ENCODE results near the gene TMEM154.
A peak's percentile ranks its signal among the peaks of the same experiment; 100 is the strongest.

TMEM154 gene

DNA sequence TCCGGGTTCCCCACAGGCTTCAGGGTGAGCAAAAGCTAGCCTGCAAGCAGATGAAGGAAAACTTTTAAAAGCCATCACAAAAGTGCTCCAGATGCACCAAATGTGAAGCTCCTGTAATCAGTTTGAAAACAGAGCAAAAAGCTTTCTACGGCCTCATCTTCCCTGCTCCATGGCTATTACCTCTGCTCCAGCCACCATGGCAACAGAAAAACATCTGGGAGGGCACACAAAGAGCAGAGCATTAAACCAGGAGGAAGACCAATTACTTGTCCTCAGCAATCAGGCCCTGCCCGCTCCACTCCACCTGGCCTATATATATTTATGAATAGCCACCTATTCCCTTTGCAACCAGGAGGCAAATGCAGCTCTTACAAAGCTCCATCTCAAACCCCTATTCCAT is 33.6 kb downstream of the TMEM154 start (continued):
- no peak for TF ChIP-seq CSDC2 (CRISPR knock-in tag; IDR thresholded peaks at IDR 0.05)
- TF ChIP-seq SNAI2 (CRISPR knock-in tag; IDR thresholded peaks at IDR 0.05): no peak

DNA sequence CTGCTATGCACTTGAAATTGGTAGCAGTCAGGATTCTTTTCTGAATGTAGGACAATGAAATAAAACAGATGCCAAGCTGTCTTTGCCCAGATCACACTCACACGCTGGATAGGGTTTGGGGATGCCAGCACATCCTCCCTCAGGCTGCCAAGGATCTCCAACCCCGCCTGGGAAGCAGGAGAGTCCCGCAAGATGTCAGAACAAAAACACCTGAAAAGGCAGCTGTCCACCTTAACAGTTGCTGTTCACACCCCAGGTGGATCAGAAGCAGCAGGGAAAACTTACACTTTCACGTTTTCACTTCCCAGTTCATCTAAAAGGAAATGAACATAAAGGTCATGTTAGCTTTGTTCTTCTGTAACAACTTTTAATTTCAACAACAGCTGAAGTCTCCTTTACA is 35.7 kb downstream of the TMEM154 start:
- TF ChIP-seq PPARA (CRISPR knock-in tag; IDR thresholded peaks at IDR 0.05; ENCODE audit: borderline replicate concordance) (no peak), TOX (CRISPR knock-in tag; IDR thresholded peaks at IDR 0.05; ENCODE audit: borderline replicate concordance) (no peak), ZFP3 (CRISPR knock-in tag; IDR thresholded peaks at IDR 0.05) (no peak)
- TF ChIP-seq, protein P1, sequence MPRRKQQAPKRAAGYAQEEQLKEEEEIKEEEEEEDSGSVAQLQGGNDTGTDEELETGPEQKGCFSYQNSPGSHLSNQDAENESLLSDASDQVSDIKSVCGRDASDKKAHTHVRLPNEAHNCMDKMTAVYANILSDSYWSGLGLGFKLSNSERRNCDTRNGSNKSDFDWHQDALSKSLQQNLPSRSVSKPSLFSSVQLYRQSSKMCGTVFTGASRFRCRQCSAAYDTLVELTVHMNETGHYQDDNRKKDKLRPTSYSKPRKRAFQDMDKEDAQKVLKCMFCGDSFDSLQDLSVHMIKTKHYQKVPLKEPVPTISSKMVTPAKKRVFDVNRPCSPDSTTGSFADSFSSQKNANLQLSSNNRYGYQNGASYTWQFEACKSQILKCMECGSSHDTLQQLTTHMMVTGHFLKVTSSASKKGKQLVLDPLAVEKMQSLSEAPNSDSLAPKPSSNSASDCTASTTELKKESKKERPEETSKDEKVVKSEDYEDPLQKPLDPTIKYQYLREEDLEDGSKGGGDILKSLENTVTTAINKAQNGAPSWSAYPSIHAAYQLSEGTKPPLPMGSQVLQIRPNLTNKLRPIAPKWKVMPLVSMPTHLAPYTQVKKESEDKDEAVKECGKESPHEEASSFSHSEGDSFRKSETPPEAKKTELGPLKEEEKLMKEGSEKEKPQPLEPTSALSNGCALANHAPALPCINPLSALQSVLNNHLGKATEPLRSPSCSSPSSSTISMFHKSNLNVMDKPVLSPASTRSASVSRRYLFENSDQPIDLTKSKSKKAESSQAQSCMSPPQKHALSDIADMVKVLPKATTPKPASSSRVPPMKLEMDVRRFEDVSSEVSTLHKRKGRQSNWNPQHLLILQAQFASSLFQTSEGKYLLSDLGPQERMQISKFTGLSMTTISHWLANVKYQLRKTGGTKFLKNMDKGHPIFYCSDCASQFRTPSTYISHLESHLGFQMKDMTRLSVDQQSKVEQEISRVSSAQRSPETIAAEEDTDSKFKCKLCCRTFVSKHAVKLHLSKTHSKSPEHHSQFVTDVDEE (CRISPR knock-in tag; IDR thresholded peaks at IDR 0.05): no peak
- TF ChIP-seq, protein P2, sequence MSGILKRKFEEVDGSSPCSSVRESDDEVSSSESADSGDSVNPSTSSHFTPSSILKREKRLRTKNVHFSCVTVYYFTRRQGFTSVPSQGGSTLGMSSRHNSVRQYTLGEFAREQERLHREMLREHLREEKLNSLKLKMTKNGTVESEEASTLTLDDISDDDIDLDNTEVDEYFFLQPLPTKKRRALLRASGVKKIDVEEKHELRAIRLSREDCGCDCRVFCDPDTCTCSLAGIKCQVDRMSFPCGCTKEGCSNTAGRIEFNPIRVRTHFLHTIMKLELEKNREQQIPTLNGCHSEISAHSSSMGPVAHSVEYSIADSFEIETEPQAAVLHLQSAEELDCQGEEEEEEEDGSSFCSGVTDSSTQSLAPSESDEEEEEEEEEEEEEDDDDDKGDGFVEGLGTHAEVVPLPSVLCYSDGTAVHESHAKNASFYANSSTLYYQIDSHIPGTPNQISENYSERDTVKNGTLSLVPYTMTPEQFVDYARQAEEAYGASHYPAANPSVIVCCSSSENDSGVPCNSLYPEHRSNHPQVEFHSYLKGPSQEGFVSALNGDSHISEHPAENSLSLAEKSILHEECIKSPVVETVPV (CRISPR knock-in tag; IDR thresholded peaks at IDR 0.05): no peak
- ATAC-seq: peak; percentile 60; the same call in 2 of the 3 replicates

DNA sequence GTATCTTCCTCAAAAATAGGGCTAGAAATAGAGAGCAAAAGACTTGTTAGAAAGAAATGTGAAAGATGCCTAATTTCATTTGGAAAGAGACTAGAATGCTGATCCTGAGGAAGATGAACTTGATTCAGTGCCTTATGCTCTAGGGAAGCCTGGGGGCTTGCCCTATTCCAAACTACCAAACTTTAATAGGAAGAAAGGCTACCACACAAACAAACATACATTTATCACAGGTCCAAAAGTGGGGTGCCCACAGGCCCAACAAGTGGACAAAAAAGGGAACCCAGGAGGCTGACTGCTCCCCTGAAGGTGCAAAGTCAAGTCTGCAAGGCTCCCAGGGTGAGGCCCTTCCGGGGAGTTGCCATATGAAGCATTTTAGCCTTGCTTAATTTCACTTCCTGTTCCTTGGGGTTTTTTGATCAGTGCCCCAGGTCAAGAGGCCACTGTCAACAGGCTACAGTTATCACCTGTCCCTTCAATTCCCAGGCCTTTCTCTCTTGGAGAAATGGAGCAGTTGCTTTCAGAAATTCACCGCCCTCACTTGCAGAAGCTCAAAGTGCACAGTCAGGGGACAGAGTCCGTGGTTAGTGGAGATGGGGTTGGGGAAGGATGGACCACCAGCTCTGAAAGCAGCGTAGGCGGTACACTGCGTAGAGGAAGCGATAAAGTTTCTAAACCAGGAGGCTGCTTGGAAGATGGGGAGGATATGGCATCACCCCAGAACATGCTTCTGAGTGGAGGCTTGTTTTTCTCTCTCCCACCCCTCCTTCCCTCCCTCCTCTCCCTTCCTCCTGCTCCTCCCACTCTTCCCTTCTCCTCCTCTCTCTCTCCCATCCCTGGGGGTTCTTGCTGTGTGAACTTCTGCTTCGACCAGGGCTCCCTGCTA is 36.4 kb downstream of the TMEM154 start:
- TF ChIP-seq, protein P3, sequence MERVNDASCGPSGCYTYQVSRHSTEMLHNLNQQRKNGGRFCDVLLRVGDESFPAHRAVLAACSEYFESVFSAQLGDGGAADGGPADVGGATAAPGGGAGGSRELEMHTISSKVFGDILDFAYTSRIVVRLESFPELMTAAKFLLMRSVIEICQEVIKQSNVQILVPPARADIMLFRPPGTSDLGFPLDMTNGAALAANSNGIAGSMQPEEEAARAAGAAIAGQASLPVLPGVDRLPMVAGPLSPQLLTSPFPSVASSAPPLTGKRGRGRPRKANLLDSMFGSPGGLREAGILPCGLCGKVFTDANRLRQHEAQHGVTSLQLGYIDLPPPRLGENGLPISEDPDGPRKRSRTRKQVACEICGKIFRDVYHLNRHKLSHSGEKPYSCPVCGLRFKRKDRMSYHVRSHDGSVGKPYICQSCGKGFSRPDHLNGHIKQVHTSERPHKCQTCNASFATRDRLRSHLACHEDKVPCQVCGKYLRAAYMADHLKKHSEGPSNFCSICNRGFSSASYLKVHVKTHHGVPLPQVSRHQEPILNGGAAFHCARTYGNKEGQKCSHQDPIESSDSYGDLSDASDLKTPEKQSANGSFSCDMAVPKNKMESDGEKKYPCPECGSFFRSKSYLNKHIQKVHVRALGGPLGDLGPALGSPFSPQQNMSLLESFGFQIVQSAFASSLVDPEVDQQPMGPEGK (CRISPR knock-in tag; IDR thresholded peaks at IDR 0.05; ENCODE audit: borderline replicate concordance): no peak
- TF ChIP-seq, protein P1 (CRISPR knock-in tag; IDR thresholded peaks at IDR 0.05): no peak
- TF ChIP-seq CSDC2 (CRISPR knock-in tag; IDR thresholded peaks at IDR 0.05) (no peak), ZC3H10 (CRISPR knock-in tag; IDR thresholded peaks at IDR 0.05) (no peak), OSR1 (CRISPR knock-in tag; IDR thresholded peaks at IDR 0.05) (no peak), RARB (CRISPR knock-in tag; IDR thresholded peaks at IDR 0.05) (no peak), SNAI2 (CRISPR knock-in tag; IDR thresholded peaks at IDR 0.05) (no peak), GLIS3 (CRISPR knock-in tag; IDR thresholded peaks at IDR 0.05) (no peak), ZFP3 (CRISPR knock-in tag; IDR thresholded peaks at IDR 0.05) (no peak)
- peak; percentile 14; the same call in 2 of the 3 replicates for ATAC-seq

DNA sequence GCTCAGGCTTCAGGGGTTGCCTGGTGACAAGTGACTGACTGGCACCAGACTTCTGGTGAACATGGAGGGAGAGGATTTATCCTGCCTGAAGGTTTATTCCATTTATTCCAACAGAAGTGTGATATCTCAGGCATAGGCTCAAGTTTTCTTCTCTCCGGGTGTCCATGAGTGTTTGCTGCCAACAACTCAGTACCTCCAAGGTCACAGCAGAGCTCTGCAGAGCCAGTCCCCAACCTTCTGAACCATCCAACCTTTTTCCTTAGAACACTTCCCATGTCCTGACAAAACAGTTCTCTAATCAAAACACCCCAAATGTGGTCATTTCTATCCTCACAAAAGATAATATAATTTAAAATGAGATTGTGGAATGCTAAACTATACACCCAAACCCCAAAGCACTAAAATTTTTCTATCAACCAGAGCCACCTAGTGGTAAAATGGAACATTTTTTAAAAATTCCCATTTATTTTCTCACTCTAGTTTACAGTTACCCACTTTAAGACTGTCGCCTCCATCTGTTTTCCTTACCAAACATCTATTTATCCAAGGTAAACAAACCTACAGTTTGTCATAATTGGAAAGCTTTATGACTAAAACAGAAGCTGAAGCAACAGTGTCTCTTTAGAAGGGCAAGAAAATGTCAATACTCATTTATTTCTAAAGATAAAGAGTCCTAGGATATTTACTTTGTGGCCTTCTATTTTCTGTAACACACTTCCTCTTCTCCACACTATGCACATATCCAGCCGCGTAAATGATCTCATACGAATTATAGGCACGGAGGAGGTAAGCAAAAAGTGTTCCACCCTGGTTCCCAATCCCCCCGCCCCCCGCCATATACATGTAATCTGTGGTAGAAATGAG is 39.5 kb downstream of the TMEM154 start:
- peak; percentile 85 for ATAC-seq
- no peak for TF ChIP-seq ZFP3 (CRISPR knock-in tag; IDR thresholded peaks at IDR 0.05)
- no peak for TF ChIP-seq CSDC2 (CRISPR knock-in tag; IDR thresholded peaks at IDR 0.05)
- no peak for TF ChIP-seq BACH2 (CRISPR knock-in tag; IDR thresholded peaks at IDR 0.05; ENCODE audit: borderline replicate concordance)
- TF ChIP-seq ISL1 (CRISPR knock-in tag; IDR thresholded peaks at IDR 0.05): no peak
